ENCODE results near the gene KRTAP1-3.

- TF ChIP-seq CTCF (IDR thresholded peaks at IDR 0.05) (no peak), POLR2A (IDR thresholded peaks at IDR 0.05) (no peak)
Observed at GRCh38 chr17:41016578-41017215, 18.0 kb downstream of the KRTAP1-3 start.
